Measurements from ENCODE around the gene RNF175. TPM values are rescaled to one million over a fixed set of nuclear protein-coding genes. Genes with fewer than 3 reads are reported as not detected.

Gene RNF175
- total RNA-seq, 3 donors from 2014 or later: 3.6 to 5.9 TPM; not detected in 1

DNA sequence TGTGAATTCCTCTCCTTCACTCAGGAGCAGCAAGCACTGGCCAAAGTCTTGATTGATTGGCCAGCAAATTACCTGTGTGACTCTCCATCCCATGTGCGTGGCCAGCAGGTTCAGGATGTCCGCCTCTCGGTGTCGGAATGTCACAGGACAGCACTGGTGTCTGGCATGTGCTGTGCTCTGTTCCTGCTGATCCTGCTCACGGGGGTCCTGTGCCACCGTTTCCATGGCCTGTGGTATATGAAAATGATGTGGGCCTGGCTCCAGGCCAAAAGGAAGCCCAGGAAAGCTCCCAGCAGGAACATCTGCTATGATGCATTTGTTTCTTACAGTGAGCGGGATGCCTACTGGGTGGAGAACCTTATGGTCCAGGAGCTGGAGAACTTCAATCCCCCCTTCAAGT, 55.3 kb downstream of the RNF175 start:
- Histone ChIP-seq H3K4me1 (no peaks in the 10 kb centered on the region), H3K4me3 (no peak overlapping the region), H3K27me3 (no peaks in the 10 kb centered on the region), H3K36me3 (no peaks in the 10 kb centered on the region), H3K27ac (no peak overlapping the region), H3K9me3 (no peaks in the 10 kb centered on the region)
- no peak for TF ChIP-seq POLR2AphosphoS5 (IDR thresholded peaks at IDR 0.05)
- DNase-seq (ENCODE audit: low spot score in 2 of 2): no peak
- intact Hi-C loops (cut with DNase I; ENCODE audit: low total_unique reads): no loop called here

GRCh38 chr4:153684971-153685371, 74.9 kb downstream of the RNF175 start:
- Histone ChIP-seq H3K27ac (peak overlapping the region; percentile 64 to 83), H3K36me3 (peaks cover 5% of the 10 kb centered on the region), H3K9me3 (peaks cover 8% of the 10 kb centered on the region in 2 donors), H3K4me3 (peak overlapping the region; percentile 57 to 86 (median 72)), H3K4me1 (no peaks in the 10 kb centered on the region), H3K27me3 (no peaks in the 10 kb centered on the region)
- no peak for DNase-seq (ENCODE audit: low spot score in 2 of 2)
- TF ChIP-seq POLR2AphosphoS5 (IDR thresholded peaks at IDR 0.05) (no peak), CTCF (IDR thresholded peaks at IDR 0.05) (no peak), POLR2A (IDR thresholded peaks at IDR 0.05) (no peak)
- intact Hi-C loops (cut with DNase I; ENCODE audit: low total_unique reads): no loop called here

DNA sequence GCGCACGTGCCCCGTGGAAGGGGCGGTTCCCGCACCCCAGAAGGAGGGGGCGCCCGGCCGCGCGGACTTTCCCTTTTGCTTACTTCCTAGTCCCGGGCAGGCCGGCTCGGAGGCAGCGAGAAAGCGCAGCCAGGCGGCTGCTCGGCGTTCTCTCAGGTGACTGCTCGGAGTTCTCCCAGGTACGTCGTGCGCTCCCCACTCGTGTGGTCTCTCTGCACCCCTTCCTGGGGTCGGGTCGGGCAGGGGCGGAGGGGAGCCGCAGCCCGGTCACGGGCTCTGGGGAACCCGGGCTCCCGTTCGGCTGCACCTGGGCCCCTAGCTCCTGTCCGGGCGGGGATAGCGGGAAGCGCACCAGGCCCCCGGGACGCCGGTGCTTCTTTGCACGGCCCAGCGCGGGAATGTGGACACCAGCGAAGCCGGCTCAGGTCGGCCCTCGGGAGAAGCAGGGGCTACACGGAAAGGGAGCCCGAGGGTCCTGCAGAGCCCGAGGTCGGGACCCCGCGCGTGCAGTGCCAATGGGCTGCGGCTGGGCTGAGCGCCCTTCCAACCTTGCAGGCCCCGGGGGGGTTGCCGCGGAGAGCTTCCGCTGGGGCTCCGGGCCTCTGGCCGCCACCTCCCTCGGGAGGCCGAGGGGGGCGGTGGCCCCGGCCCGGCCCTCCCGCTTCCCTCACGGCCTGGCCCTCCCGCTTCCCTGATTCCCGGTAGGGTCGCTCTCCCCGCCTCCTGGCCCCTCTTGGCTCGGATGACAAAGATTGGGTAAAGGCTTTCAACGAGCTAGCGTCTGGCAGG, 75.4 kb downstream of the RNF175 start, which contains the start of gene TLR2:
TSS of gene TLR2 (plus strand) at position 99 of the 789 bp plus-strand sequence. CDS start 18,628 bp downstream, outside the sequence.
- H3K27ac ChIP-seq: peak within 1 kb of the TSS; percentile 64 to 83
- DNase-seq (ENCODE audit: low spot score in 2 of 2): peak; percentile 58 to 74

GRCh38 chr4:153683763-153684181, 76.1 kb downstream of the RNF175 start:
- H3K4me1 ChIP-seq: no peaks in the 10 kb centered on the region
- intact Hi-C loops (cut with DNase I; ENCODE audit: low total_unique reads): no loop called here
- H3K27me3 ChIP-seq: no peaks in the 10 kb centered on the region
- peak overlapping the region; percentile 64 to 83 for H3K27ac ChIP-seq
- no peak for DNase-seq (ENCODE audit: low spot score in 2 of 2)
- H3K4me3 ChIP-seq: peak overlapping the region; percentile 57 to 86 (median 72)
- peaks cover 5 to 7% of the 10 kb centered on the region in 2 donors for H3K9me3 ChIP-seq
- peaks cover 5% of the 10 kb centered on the region for H3K36me3 ChIP-seq
- TF ChIP-seq POLR2A (IDR thresholded peaks at IDR 0.05) (no peak), CTCF (IDR thresholded peaks at IDR 0.05) (no peak), POLR2AphosphoS5 (IDR thresholded peaks at IDR 0.05) (no peak)

More for the DNA sequence above, 75.4 kb downstream of the RNF175 start, which contains the start of gene TLR2:
- TF ChIP-seq CTCF (IDR thresholded peaks at IDR 0.05): no peak
- TF ChIP-seq POLR2A (IDR thresholded peaks at IDR 0.05): no peak
- TF ChIP-seq POLR2AphosphoS5 (IDR thresholded peaks at IDR 0.05): no peak
- Histone ChIP-seq H3K9me3 (peaks cover 8% of the 10 kb centered on the region in 2 donors), H3K4me3 (peak within 1 kb of the TSS; percentile 57 to 86 (median 72)), H3K4me1 (no peaks in the 10 kb centered on the region), H3K27me3 (no peaks in the 10 kb centered on the region), H3K36me3 (peaks cover 5% of the 10 kb centered on the region)
- intact Hi-C loops (cut with DNase I; ENCODE audit: low total_unique reads): no loop called here

- DNase-seq (ENCODE audit: low spot score in 2 of 2): no peak
- Histone ChIP-seq H3K27me3 (no peaks in the 10 kb centered on the region), H3K9me3 (peaks cover 3 to 11% of the 10 kb centered on the region in 2 donors), H3K36me3 (no peaks in the 10 kb centered on the region), H3K4me1 (no peaks in the 10 kb centered on the region), H3K27ac (no peak overlapping the region), H3K4me3 (no peak overlapping the region)
- intact Hi-C loops (cut with DNase I; ENCODE audit: low total_unique reads): no loop called here
- TF ChIP-seq POLR2AphosphoS5 (IDR thresholded peaks at IDR 0.05) (no peak), CTCF (IDR thresholded peaks at IDR 0.05) (no peak), POLR2A (IDR thresholded peaks at IDR 0.05) (no peak)
Observed at GRCh38 chr4:153679486-153679885, 80.3 kb downstream of the RNF175 start.
